WERI-Rb-1 (cell line): ENCODE data around the gene ZSCAN5A.

Experiments used
- DNase-seq: peaks from one replicate; pipeline ENCODE4 v3.0.0-alpha.2; 2020
- H3K27ac ChIP-seq: fragments of 250-450 bp; sonication (Bioruptor Pico); 2 replicates; pipeline ENCODE4 v1.5.1; 2020; ENCODE audit warnings: mild to moderate bottlenecking, moderate library complexity
- H3K27me3 ChIP-seq: fragments of 250-450 bp; sonication (Bioruptor Pico); 2 replicates; pipeline ENCODE4 v1.5.1; 2021; ENCODE audit warnings: mild to moderate bottlenecking, low read depth, moderate library complexity; ENCODE audit not compliant: insufficient read depth, severe bottlenecking
- H3K36me3 ChIP-seq: fragments of 250-450 bp; sonication (Bioruptor Pico); 2 replicates; pipeline ENCODE4 v1.5.1; 2020; ENCODE audit warnings: mild to moderate bottlenecking, moderate library complexity
- H3K4me3 ChIP-seq: 2 replicates; pipeline ENCODE4 v1.5.1; 2011; ENCODE audit warnings: low read depth, mild to moderate bottlenecking, control low read depth, low read length
- H3K9me3 ChIP-seq: fragments of 250-450 bp; sonication (Bioruptor Pico); 2 replicates; pipeline ENCODE4 v1.5.1; 2021; ENCODE audit warnings: mild to moderate bottlenecking, moderate library complexity; ENCODE audit not compliant: severe bottlenecking
- TF ChIP-seq, protein P1 (sequence below): IDR thresholded peaks from 2 replicates; pipeline ENCODE4 v1.5.1; 2011; ENCODE audit warnings: low read depth, mild to moderate bottlenecking, control low read depth, inconsistent platforms, low read length

Gene ZSCAN5A

DNA sequence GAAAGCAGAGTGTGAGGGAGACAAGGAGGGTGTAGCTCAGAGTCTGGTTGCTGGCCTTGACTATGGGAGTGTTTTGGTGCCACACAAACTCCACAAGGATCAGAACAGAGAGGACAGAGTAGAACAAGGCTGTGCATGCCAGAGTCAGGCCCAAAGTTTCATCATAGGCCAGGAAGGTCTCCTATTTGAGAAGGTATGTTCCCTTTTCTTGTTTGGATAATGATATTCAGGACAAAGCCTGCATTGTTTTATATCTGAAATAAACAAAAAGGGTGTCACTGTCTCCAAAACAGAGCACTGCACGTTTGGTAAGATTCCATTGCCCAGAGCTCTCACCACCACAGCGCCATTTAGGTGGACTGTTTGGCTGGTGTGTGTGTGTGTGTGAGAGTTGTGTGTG is 3.1 kb upstream of the ZSCAN5A start:
- Histone ChIP-seq H3K27ac (no peak overlapping the region), H3K4me3 (no peak overlapping the region), H3K36me3 (no peaks in the 10 kb centered on the region), H3K9me3 (no peaks in the 10 kb centered on the region), H3K27me3 (no peaks in the 10 kb centered on the region)
- no peak for DNase-seq
- TF ChIP-seq, protein P1, sequence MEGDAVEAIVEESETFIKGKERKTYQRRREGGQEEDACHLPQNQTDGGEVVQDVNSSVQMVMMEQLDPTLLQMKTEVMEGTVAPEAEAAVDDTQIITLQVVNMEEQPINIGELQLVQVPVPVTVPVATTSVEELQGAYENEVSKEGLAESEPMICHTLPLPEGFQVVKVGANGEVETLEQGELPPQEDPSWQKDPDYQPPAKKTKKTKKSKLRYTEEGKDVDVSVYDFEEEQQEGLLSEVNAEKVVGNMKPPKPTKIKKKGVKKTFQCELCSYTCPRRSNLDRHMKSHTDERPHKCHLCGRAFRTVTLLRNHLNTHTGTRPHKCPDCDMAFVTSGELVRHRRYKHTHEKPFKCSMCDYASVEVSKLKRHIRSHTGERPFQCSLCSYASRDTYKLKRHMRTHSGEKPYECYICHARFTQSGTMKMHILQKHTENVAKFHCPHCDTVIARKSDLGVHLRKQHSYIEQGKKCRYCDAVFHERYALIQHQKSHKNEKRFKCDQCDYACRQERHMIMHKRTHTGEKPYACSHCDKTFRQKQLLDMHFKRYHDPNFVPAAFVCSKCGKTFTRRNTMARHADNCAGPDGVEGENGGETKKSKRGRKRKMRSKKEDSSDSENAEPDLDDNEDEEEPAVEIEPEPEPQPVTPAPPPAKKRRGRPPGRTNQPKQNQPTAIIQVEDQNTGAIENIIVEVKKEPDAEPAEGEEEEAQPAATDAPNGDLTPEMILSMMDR = no peak

DNA sequence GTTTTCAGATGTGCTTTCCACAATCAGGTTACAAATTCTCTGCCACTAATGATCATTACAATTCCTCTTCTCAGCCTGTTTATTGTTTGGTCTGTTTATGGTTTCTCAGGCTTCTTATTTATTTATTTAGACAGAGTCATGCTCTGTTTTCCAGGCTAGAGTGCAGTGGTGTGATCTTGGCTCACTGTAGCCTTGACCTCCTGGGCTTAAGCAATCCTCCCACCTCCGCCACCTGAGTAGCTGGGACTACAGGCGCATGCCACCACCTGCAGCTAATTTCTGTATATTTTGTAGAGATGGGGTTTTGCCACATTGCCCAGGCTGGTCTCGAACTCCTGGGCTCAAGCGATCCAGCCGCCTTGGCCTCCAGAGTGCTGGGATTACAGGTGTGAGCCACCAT is 2.1 kb upstream of the ZSCAN5A start:
- no peak overlapping the region for H3K27ac ChIP-seq

DNA sequence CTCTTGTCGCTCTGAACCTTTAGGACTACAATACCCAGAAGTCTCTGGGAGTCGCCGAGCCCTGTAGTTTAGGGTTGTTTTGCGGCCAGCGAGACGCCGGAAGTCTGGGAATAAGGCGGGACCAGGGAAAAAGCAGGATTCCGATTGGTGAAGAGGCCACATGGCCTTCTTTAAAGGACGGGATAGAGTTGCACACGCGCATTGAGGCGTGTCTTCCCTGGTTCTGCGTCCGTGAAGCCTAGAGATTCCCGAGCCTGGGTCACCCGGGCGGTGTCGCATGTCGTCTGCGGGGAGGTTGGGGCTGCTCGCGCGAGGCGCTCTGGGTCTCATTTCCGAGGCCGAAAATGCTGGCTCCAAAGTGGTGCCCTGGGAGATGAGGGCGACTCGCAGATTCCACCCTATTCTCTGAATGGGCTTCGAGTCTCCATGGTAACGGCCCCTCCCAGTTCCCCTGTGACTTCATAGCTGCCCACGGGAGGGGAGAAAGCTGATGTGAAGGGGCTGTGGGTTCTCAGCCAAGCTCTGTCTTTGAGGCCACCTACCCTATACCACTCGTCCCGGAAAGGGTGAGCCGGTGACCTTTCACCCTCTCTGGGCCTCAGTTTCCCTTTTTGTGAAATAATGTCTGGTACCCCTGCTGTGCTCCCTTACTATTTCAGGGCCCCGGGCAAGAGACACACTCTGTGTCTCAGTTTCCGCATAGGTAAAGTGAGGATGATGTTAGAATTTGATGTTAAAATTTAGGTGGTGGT is 614 bp upstream of the ZSCAN5A start:
- Histone ChIP-seq H3K36me3 (no peaks in the 10 kb centered on the region), H3K27me3 (no peaks in the 10 kb centered on the region), H3K27ac (peak overlapping the region; percentile 94), H3K4me3 (peak overlapping the region; percentile 68), H3K9me3 (no peaks in the 10 kb centered on the region)
- TF ChIP-seq, protein P1 = no peak
- DNase-seq = peak; percentile 96

More for the DNA sequence above, 2.1 kb upstream of the ZSCAN5A start:
- DNase-seq = no peak
- Histone ChIP-seq H3K27me3 (no peaks in the 10 kb centered on the region), H3K36me3 (no peaks in the 10 kb centered on the region), H3K4me3 (no peak overlapping the region), H3K9me3 (no peaks in the 10 kb centered on the region)
- TF ChIP-seq, protein P1 = no peak

DNA sequence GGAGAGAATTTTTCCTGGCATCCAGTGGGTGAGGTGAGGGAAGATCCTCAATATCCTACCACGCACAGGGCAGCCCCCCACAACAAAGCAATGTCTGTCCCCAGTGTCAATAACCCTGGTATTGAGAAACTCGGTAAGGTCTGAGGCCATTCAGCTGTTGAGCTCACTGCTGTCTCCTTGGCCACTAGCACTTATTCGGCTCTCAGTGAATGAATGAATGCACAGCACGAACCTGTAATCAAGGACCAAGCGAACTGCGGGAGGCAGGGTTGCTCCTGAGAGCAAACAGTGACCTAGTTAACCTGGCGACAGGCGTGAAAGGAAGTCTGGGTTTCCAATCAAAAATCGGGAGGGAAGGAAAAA is 640 bp downstream of the ZSCAN5A start:
- Histone ChIP-seq H3K36me3 (no peaks in the 10 kb centered on the region), H3K27me3 (no peaks in the 10 kb centered on the region)
- DNase-seq = peak; percentile 12

DNA sequence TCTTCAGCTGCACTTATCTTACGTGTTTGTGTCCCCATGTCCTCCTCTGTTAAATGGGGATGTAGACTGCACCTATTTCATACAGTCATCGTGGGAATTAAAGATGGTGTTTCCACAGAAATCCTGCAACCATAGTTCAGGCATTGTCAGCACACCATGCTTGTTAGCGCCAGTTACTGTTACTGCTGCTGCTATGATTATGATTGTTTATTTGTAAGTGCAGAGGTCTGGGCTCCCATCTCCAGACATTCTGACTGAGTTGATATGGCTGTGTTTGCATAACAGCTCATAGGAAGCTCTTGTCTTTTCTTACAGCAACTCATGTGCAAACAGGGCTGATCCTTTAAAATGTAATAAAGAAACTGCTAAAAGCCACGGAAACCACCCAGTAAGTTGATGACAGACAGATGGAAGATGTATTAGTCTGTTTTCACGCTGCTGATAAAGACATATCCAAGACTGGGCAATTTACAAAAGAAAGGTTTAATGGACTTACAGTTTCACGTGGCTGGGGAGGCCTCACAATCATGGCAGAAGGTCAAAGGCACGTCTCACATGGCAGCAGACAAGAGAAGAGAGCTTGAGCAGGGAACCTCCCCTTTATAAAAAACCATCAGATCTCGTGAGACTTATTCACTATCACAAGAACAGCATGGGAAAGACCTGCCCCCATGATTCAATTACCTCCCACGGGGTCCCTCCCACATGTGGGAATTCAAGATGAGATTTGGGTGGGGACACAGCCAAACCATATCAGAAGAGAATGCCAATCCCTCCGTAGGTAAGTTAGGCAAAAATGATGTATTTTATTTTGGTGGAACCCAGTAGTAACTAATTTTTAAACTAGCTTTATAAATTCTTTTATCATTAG is 1.6 kb downstream of the ZSCAN5A start:
- no peaks in the 10 kb centered on the region for H3K36me3 ChIP-seq
- no peaks in the 10 kb centered on the region for H3K9me3 ChIP-seq
- TF ChIP-seq, protein P1 = no peak
- no peaks in the 10 kb centered on the region for H3K27me3 ChIP-seq
- no peak overlapping the region for H3K4me3 ChIP-seq
- DNase-seq = no peak
- H3K27ac ChIP-seq = no peak overlapping the region

More for the DNA sequence above, 640 bp downstream of the ZSCAN5A start:
- TF ChIP-seq, protein P1 = no peak
- Histone ChIP-seq H3K9me3 (no peaks in the 10 kb centered on the region), H3K27ac (peak overlapping the region; percentile 94), H3K4me3 (peak overlapping the region; percentile 68)
